H1 (cell line): ENCODE measurements around the gene LLGL2. TPM values are rescaled to one million over a fixed set of nuclear protein-coding genes. Genes with fewer than 3 reads are reported as not detected.

Experiments
- CTCF ChIA-PET: fragments of 300-600 bp; sonication (Branson Sonifier 250); formaldehyde crosslinking; loops from one replicate; lab custom pipeline; 2021; ENCODE audit not compliant: partially characterized antibody; lab: Charles Lee
- POLR2A ChIA-PET: fragments of 300-600 bp; sonication (Branson Sonifier 250); formaldehyde crosslinking; loops from one replicate; lab custom pipeline; 2021; ENCODE audit warnings: inconsistent platforms; ENCODE audit not compliant: partially characterized antibody; lab: Charles Lee
- DNase-seq, 2 experiments: peaks; one replicate each; pipeline versions ENCODE4 v3.0.0 to v3.0.0-alpha.2; 2010 to 2022; ENCODE audit warnings: low spot score in 2 of 2, low read depth in 1 of 2, mixed read lengths in 1 of 2
- FAIRE-seq: peaks from 2 replicates; lab custom pipeline; 2011; peaks lifted over from hg19 to GRCh38; lab: Jason Lieb, UNC
- H2AFZ ChIP-seq: 2 replicates; pipeline ENCODE4 v1.8.1; 2012; ENCODE audit warnings: low read length, inconsistent platforms
- H2AK5ac ChIP-seq: 2 replicates; pipeline ENCODE4 v1.6.1; 2013; ENCODE audit warnings: low read depth, low read length
- H2BK120ac ChIP-seq: replicated peaks from 2 replicates; pipeline ENCODE3; 2013; ENCODE audit warnings: low read depth, low read length, inconsistent platforms
- H2BK12ac ChIP-seq: 2 replicates; pipeline ENCODE4 v1.6.1; 2013; ENCODE audit warnings: low read depth, low read length
- H2BK15ac ChIP-seq: 2 replicates; pipeline ENCODE4 v1.6.1; 2013; ENCODE audit warnings: low read length
- H2BK20ac ChIP-seq: 2 replicates; pipeline ENCODE4 v1.6.1; 2013; ENCODE audit warnings: low read length
- H2BK5ac ChIP-seq: 2 replicates; pipeline ENCODE4 v1.6.1; 2013; ENCODE audit warnings: low read depth, low read length
- H3K14ac ChIP-seq: 2 replicates; pipeline ENCODE4 v1.6.1; 2013; ENCODE audit warnings: inconsistent platforms; ENCODE audit not compliant: insufficient read length
- H3K18ac ChIP-seq: 2 replicates; pipeline ENCODE4 v1.6.1; 2013; ENCODE audit warnings: low read length; ENCODE audit errors: extremely low read depth
- H3K23ac ChIP-seq: 2 replicates; pipeline ENCODE4 v1.6.1; 2013; ENCODE audit warnings: inconsistent platforms; ENCODE audit not compliant: insufficient read length
- H3K23me2 ChIP-seq: 2 replicates; pipeline ENCODE4 v1.6.1; 2013; ENCODE audit warnings: low read depth, low read length
- H3K27ac ChIP-seq: 2 replicates; pipeline ENCODE4 v1.6.1; 2011; ENCODE audit warnings: low read depth, low read length, inconsistent platforms
- H3K27me3 ChIP-seq, 4 experiments: replicated peaks in 1 of 4; 1 replicate in 1 of 4; 2 replicates in 3 of 4; pipeline versions ENCODE4 v1.6.1 to v1.8.1; 2011 to 2013; ENCODE audit warnings: low read length in 3 of 4, mild to moderate bottlenecking in 3 of 4, inconsistent platforms in 2 of 4, mixed read lengths in 2 of 4, moderate library complexity in 1 of 4; ENCODE audit not compliant: control insufficient read depth in 3 of 4, insufficient read depth in 3 of 4; ENCODE audit errors: extremely low read depth in 1 of 4
- H3K36me3 ChIP-seq, 4 experiments: 2 replicates each; pipeline versions ENCODE4 v1.6.1 to v1.8.1; 2011 to 2013; ENCODE audit warnings: mild to moderate bottlenecking in 4 of 4, low read length in 3 of 4, moderate library complexity in 2 of 4, control low read depth in 1 of 4, inconsistent platforms in 1 of 4; ENCODE audit not compliant: insufficient read depth in 4 of 4, control insufficient read depth in 2 of 4
- H3K4ac ChIP-seq: replicated peaks from 2 replicates; pipeline ENCODE3; 2013; ENCODE audit warnings: low read length, low read depth, mixed read lengths, inconsistent platforms; ENCODE audit not compliant: insufficient read length
- H3K4me1 ChIP-seq, 4 experiments: replicated peaks in 1 of 4; 1 replicate in 1 of 4; 2 replicates in 3 of 4; pipeline versions ENCODE4 v1.6.1 to v1.8.1; 2011 to 2013; ENCODE audit warnings: low read length in 3 of 4, inconsistent platforms in 2 of 4, mixed read lengths in 1 of 4; ENCODE audit not compliant: insufficient read depth in 4 of 4, control insufficient read depth in 3 of 4
- H3K4me2 ChIP-seq, 2 experiments: 2 replicates each; pipeline versions ENCODE4 v1.6.1 to v1.8.1; 2011 to 2013; ENCODE audit warnings: low read depth in 2 of 2, low read length in 2 of 2, control low read depth in 1 of 2, inconsistent platforms in 1 of 2, mild to moderate bottlenecking in 1 of 2; ENCODE audit not compliant: insufficient read depth in 1 of 2
- H3K4me3 ChIP-seq, 4 experiments: fragments of 200-600, 300-600 bp in 1 of 4; sonication (generic), shearing (Covaris generic), sonication (Bioruptor Twin) in 1 of 4; 2 replicates each; pipeline versions ENCODE4 v1.5.1 to v1.8.1; 2011 to 2016; ENCODE audit warnings: low read length in 4 of 4, low read depth in 3 of 4, control low read depth in 2 of 4, inconsistent platforms in 2 of 4, mild to moderate bottlenecking in 2 of 4, mixed read lengths in 1 of 4, moderate library complexity in 1 of 4; ENCODE audit not compliant: insufficient read depth in 2 of 4; ENCODE audit errors: extremely low read depth in 1 of 4
- H3K56ac ChIP-seq: replicated peaks from 2 replicates; pipeline ENCODE3; 2013; ENCODE audit warnings: low read depth, mild to moderate bottlenecking, mixed read lengths, low read length, inconsistent platforms; ENCODE audit not compliant: insufficient read length
- H3K79me1 ChIP-seq: 2 replicates; pipeline ENCODE4 v1.6.1; 2013; ENCODE audit warnings: low read depth, low read length, control low read depth
- H3K79me2 ChIP-seq, 2 experiments: 2 replicates each; pipeline versions ENCODE4 v1.6.1 to v1.8.1; 2012 to 2013; ENCODE audit warnings: low read length in 2 of 2, mild to moderate bottlenecking in 2 of 2, inconsistent platforms in 1 of 2; ENCODE audit not compliant: insufficient read depth in 2 of 2, control insufficient read depth in 1 of 2
- H3K9ac ChIP-seq, 4 experiments: replicated peaks in 1 of 4; 1 replicate in 1 of 4; 2 replicates in 3 of 4; pipeline versions ENCODE4 v1.6.1 to v1.8.1; 2011 to 2013; ENCODE audit warnings: low read depth in 3 of 4, low read length in 3 of 4, control low read depth in 2 of 4, mild to moderate bottlenecking in 2 of 4, moderate library complexity in 2 of 4, inconsistent platforms in 1 of 4; ENCODE audit errors: extremely low read depth in 1 of 4
- H3K9me3 ChIP-seq, 2 experiments: 2 replicates each; pipeline versions ENCODE4 v1.6.1 to v1.8.1; 2012 to 2013; ENCODE audit warnings: mild to moderate bottlenecking in 2 of 2, moderate library complexity in 2 of 2, control low read depth in 1 of 2, inconsistent platforms in 1 of 2, low read depth in 1 of 2, low read length in 1 of 2, mixed read lengths in 1 of 2; ENCODE audit not compliant: insufficient read depth in 2 of 2
- H4K20me1 ChIP-seq, 2 experiments: replicated peaks in 1 of 2; 2 replicates each; pipeline versions ENCODE3 to v1.8.1; 2011 to 2013; ENCODE audit warnings: inconsistent platforms in 2 of 2, low read length in 2 of 2, mild to moderate bottlenecking in 1 of 2; ENCODE audit not compliant: insufficient read depth in 2 of 2, control insufficient read depth in 1 of 2
- H4K5ac ChIP-seq: 2 replicates; pipeline ENCODE4 v1.6.1; 2013; ENCODE audit warnings: low read length, low read depth, mixed read lengths, inconsistent platforms; ENCODE audit not compliant: insufficient read length
- H4K8ac ChIP-seq: 2 replicates; pipeline ENCODE4 v1.8.0; 2013; ENCODE audit warnings: mild to moderate bottlenecking, moderate library complexity, low read length, inconsistent platforms; ENCODE audit not compliant: insufficient read depth; ENCODE audit errors: extremely low read depth
- H4K91ac ChIP-seq: replicated peaks from 2 replicates; pipeline ENCODE3; 2013; ENCODE audit warnings: low read length, mixed read lengths, inconsistent platforms; ENCODE audit not compliant: insufficient read length
- BRCA1 ChIP-seq: IDR thresholded peaks from 2 replicates; pipeline ENCODE4 v1.6.1; 2012; ENCODE audit warnings: low read depth, low read length, improper control_type of control experiment
- CTBP2 ChIP-seq: IDR thresholded peaks from 2 replicates; pipeline ENCODE4 v1.7.0; 2011; ENCODE audit warnings: borderline replicate concordance, mild to moderate bottlenecking, moderate library complexity, mixed read lengths, low read length; ENCODE audit not compliant: insufficient read depth, insufficient read length
- E2F6 ChIP-seq: IDR thresholded peaks from 2 replicates; pipeline ENCODE4 v1.6.1; 2012; ENCODE audit warnings: inconsistent platforms
- EGR1 ChIP-seq: IDR thresholded peaks from 2 replicates; pipeline ENCODE4 v1.6.1; 2011; ENCODE audit warnings: low read depth, low read length, borderline replicate concordance
- EP300 ChIP-seq, 2 experiments: IDR thresholded peaks; 1 replicate in 1 of 2; 2 replicates in 1 of 2; pipeline ENCODE4 v1.6.1; 2011 to 2012; ENCODE audit warnings: low read depth in 2 of 2, low read length in 2 of 2, mild to moderate bottlenecking in 2 of 2, borderline replicate concordance in 1 of 2, inconsistent platforms in 1 of 2, moderate library complexity in 1 of 2
- RNF2 ChIP-seq: fragments of 200-900, 300-1000 bp; sonication (generic); IDR thresholded peaks from 2 replicates; pipeline ENCODE4 v1.7.1; 2016; ENCODE audit warnings: borderline replicate concordance, low read depth, mild to moderate bottlenecking, antibody characterized with exemption, low read length; ENCODE audit not compliant: poor library complexity, severe bottlenecking; ENCODE audit errors: missing control alignments
- SP2 ChIP-seq: IDR thresholded peaks from 2 replicates; pipeline ENCODE4 v1.6.1; 2012; ENCODE audit warnings: mild to moderate bottlenecking, low read length, inconsistent platforms
- SP4 ChIP-seq: IDR thresholded peaks from 2 replicates; pipeline ENCODE4 v1.6.1; 2012; ENCODE audit warnings: low read length, inconsistent platforms
- SRF ChIP-seq: IDR thresholded peaks from 2 replicates; pipeline ENCODE4 v1.6.1; 2011; ENCODE audit warnings: mild to moderate bottlenecking, low read depth, low read length, moderate library complexity
- ZNF274 ChIP-seq: IDR thresholded peaks from 2 replicates; pipeline ENCODE4 v1.7.0; 2012; ENCODE audit warnings: low read length, borderline replicate concordance; ENCODE audit errors: extremely low read depth
- WGBS, 2 experiments: shearing (Covaris generic) in 1 of 2; methylation state at CpG; one replicate each; pipeline versions ENCODE4 v1.1.6 to v1.1.7; 2013 to 2015; ENCODE audit warnings: low lambda C conversion rate in 2 of 2, mixed read lengths in 2 of 2, inconsistent platforms in 1 of 2, low coverage in 1 of 2, missing lambda C conversion rate in 1 of 2; ENCODE audit not compliant: insufficient replicate concordance in 2 of 2, insufficient coverage in 1 of 2, insufficient read length in 1 of 2; ENCODE audit errors: extremely low coverage in 1 of 2, missing lambda C conversion rate in 1 of 2; 5-methylcytosine and 5-hydroxymethylcytosine counted together
- polyA plus RNA-seq, 7 experiments: library from polyadenylated mRNA; depleted of rRNA in 3 of 7; stranded (reverse) in 5 of 7; unstranded in 2 of 7; fragments of >200 nt in 5 of 7; fragments of 200-250 nt in 2 of 7; gene quantifications; 1 replicate in 5 of 7; 2 replicates in 1 of 7; 4 replicates in 1 of 7; pipeline versions ENCODE4 v1.2.1 to v1.2.3, GENCODE V29; 2011 to 2013; ENCODE audit warnings: missing spikeins in 2 of 7, mixed read lengths in 2 of 7
- total RNA-seq: library from RNA; stranded (reverse); fragmentation: NEBNext Ultra II Directional; extraction: Animal tissue kit (Norgen Biotek cat#: 25700); gene quantifications from 2 replicates; pipeline ENCODE4 v1.2.1, GENCODE V29; 2021
- TF ChIP-seq, protein P1 (sequence below): IDR thresholded peaks from 2 replicates; pipeline ENCODE4 v1.6.1; 2012; ENCODE audit warnings: low read length, inconsistent platforms

Gene LLGL2
- total and polyA plus RNA-seq, 2 of the 8 experiments (the other 6 are each of a cell fraction or from before 2014, with no cell fraction given) = 64.5 to 77.1 TPM

DNA sequence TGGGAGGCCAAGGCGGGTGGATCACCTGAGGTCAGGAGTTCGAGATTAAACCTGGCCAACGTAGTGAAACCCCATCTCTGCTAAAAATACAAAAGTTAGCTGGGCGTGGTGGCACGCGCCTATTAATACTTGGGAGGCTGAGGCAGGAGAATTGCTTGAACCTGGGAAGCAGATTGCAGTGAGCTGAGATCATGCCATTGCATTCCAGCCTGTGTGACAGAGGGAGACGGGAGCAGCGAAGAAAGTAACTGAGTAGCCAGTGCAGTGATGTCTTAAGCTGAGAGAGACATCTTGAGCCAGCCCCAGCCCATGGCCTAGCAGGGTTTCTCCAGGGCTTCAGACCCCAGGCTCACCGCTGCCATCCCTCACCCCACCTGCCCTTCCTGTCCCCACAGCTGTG is 97.9 kb downstream of the LLGL2 start:
- CTCF ChIA-PET = interaction anchor here (0.6 to 59.2 kb wide), 8 partner anchors 5 to 683 kb away, joined by 3 to 2200 read pairs (median 8); partner anchors contain the start of genes LLGL2, RECQL5, SAP30BP and SMIM5
- FAIRE-seq = no peak
- TF ChIP-seq, protein P1, sequence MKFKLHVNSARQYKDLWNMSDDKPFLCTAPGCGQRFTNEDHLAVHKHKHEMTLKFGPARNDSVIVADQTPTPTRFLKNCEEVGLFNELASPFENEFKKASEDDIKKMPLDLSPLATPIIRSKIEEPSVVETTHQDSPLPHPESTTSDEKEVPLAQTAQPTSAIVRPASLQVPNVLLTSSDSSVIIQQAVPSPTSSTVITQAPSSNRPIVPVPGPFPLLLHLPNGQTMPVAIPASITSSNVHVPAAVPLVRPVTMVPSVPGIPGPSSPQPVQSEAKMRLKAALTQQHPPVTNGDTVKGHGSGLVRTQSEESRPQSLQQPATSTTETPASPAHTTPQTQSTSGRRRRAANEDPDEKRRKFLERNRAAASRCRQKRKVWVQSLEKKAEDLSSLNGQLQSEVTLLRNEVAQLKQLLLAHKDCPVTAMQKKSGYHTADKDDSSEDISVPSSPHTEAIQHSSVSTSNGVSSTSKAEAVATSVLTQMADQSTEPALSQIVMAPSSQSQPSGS = no peak
- TF ChIP-seq RNF2 (no peak), EP300 (IDR thresholded peaks at IDR 0.05; ENCODE audit: borderline replicate concordance in 1 of 2, low read depth in 2 of 2, low read length in 2 of 2) (no peak), BRCA1 (no peak), SP4 (no peak), CTBP2 (no peak), SRF (no peak), SP2 (no peak), EGR1 (no peak), ZNF274 (no peak), E2F6 (no peak)

More for the DNA sequence above, 97.9 kb downstream of the LLGL2 start:
- no peak overlapping the region for H2BK120ac ChIP-seq
- H3K36me3 ChIP-seq = no peaks in the 10 kb centered on the region
- no peak overlapping the region for H3K56ac ChIP-seq
- no peaks in the 10 kb centered on the region for H3K79me1 ChIP-seq
- WGBS, 2 experiments = 84% methylated on average over 9 of the region's 9 CpGs; no CpG with 5 or more reads in 1 of the 2 experiments
- no peak overlapping the region for H3K4me2 ChIP-seq
- no peak overlapping the region for H2AK5ac ChIP-seq
- no peak overlapping the region for H3K23ac ChIP-seq
- H2BK15ac ChIP-seq = no peak overlapping the region
- no peak overlapping the region for H4K91ac ChIP-seq
- no peaks in the 10 kb centered on the region; a peak in 2 of 7 replicates for H3K27me3 ChIP-seq
- H3K9me3 ChIP-seq = no peaks in the 10 kb centered on the region
- POLR2A ChIA-PET = interaction anchor here (1.2 to 2.7 kb wide), 7 partner anchors 9 to 24 kb away, joined by 3 to 9 read pairs (median 5); partner anchors contain the start of gene SMIM5
- H2BK5ac ChIP-seq = no peak overlapping the region
- peaks cover 0 to 1% of the 10 kb centered on the region in 2 experiments for H4K20me1 ChIP-seq
- no peak overlapping the region for H2BK20ac ChIP-seq
- peaks cover 0 to 4% (median 1%) of the 10 kb centered on the region in 4 experiments; a peak in 4 of 7 replicates for H3K4me1 ChIP-seq
- no peaks in the 10 kb centered on the region for H3K23me2 ChIP-seq
- no peak overlapping the region for H4K8ac ChIP-seq
- H3K4me3 ChIP-seq = no peak overlapping the region
- no peak overlapping the region for H3K27ac ChIP-seq
- no peaks in the 10 kb centered on the region for H3K79me2 ChIP-seq
- H3K18ac ChIP-seq = no peak overlapping the region
- no peak overlapping the region for H4K5ac ChIP-seq
- no peak for DNase-seq
- H2BK12ac ChIP-seq = no peak overlapping the region
- no peak overlapping the region for H3K9ac ChIP-seq
- H3K14ac ChIP-seq = no peak overlapping the region
- H3K4ac ChIP-seq = no peak overlapping the region
- H2AFZ ChIP-seq = no peak overlapping the region
